ENCODE measurements around the gene ADH1B. TPM values are rescaled to one million over a fixed set of nuclear protein-coding genes. Genes with fewer than 3 reads are reported as not detected.

ADH1B gene
- polyA plus RNA-seq, 4 donors = 18.5 to 25.9 (median 23.1) TPM

Other genes with a start within 250 kb of the ADH1B start
- gene ADH5, start 232.6 kb downstream of the ADH1B start, polyA plus RNA-seq (ENCODE audit: insufficient read length in 4 of 4) = 100 to 1,000 TPM; 248 to 289 (median 265) TPM
- under 1 TPM; 0.24 to 0.97 (median 0.49) TPM for gene ADH4, start 177.1 kb downstream of the ADH1B start, polyA plus RNA-seq (ENCODE audit: insufficient read length in 4 of 4)
- 10 to 100 TPM; 23.5 to 45.2 (median 28.6) TPM for gene ADH6, start 102.2 kb downstream of the ADH1B start, polyA plus RNA-seq (ENCODE audit: insufficient read length in 4 of 4)
- gene ADH1A, start 30.4 kb downstream of the ADH1B start, polyA plus RNA-seq (ENCODE audit: insufficient read length in 4 of 4) = under 1 TPM; 0.28 to 0.92 (median 0.74) TPM
- 100 to 1,000 TPM in 2 of 4 donors, 10 to 100 TPM in 2; 95.3 to 153 (median 109) TPM for gene ADH1C, start 31.3 kb upstream of the ADH1B start, polyA plus RNA-seq (ENCODE audit: insufficient read length in 4 of 4)
- gene ADH7, start 113.9 kb upstream of the ADH1B start, polyA plus RNA-seq (ENCODE audit: insufficient read length in 4 of 4) = not detected
- under 1 TPM in 3 of 4 donors, not detected in 1; 0.19 to 0.37 (median 0.23) TPM for gene C4orf17, start 189.6 kb upstream of the ADH1B start, polyA plus RNA-seq (ENCODE audit: insufficient read length in 4 of 4)
- gene TRMT10A, start 242.6 kb upstream of the ADH1B start, polyA plus RNA-seq (ENCODE audit: insufficient read length in 4 of 4) = 10 to 100 TPM; 12.9 to 18.1 (median 15.6) TPM